HG02798 (cell line): ENCODE results near the gene ALCAM.
"Not testable (repeated sequence)": the region's sequence is repeated elsewhere in the genome, so short reads cannot be mapped to it uniquely, and the experiment has no call there.

Source experiments
- ATAC-seq: cut with Tn5 transposase; IDR thresholded peaks from one replicate; pipeline ENCODE4 v1.9.1; 2021; ENCODE audit warnings: mild to moderate bottlenecking; ENCODE audit not compliant: unreplicated experiment, poor library complexity

Gene ALCAM

GRCh38 chr3:105561876-105562275 is 195.2 kb downstream of the ALCAM start:
- ATAC-seq = no peak

GRCh38 chr3:105564546-105565288 is 198.0 kb downstream of the ALCAM start:
- ATAC-seq = no peak

GRCh38 chr3:105571005-105571404 is 204.3 kb downstream of the ALCAM start:
- ATAC-seq = no peak

GRCh38 chr3:105572501-105572900 is 205.8 kb downstream of the ALCAM start:
- no peak for ATAC-seq

GRCh38 chr3:105579439-105579838 is 212.7 kb downstream of the ALCAM start:
- ATAC-seq = no peak

- ATAC-seq = no peak
Measured at GRCh38 chr3:105580296-105580965, 213.7 kb downstream of the ALCAM start.

- no peak for ATAC-seq
Measured at GRCh38 chr3:105582015-105582414, 215.3 kb downstream of the ALCAM start.

GRCh38 chr3:105584003-105584790 is 217.5 kb downstream of the ALCAM start:
- peak; percentile 38 for ATAC-seq

GRCh38 chr3:105593315-105593714 is 226.6 kb downstream of the ALCAM start:
- ATAC-seq = no peak

GRCh38 chr3:105594219-105594618 is 227.5 kb downstream of the ALCAM start:
- no peak for ATAC-seq

GRCh38 chr3:105598042-105598796 is 231.5 kb downstream of the ALCAM start:
- no peak for ATAC-seq

GRCh38 chr3:105599350-105599749 is 232.6 kb downstream of the ALCAM start:
- ATAC-seq = no peak

GRCh38 chr3:105601756-105602155 is 235.0 kb downstream of the ALCAM start:
- not testable (repeated sequence) for ATAC-seq

GRCh38 chr3:105602286-105602685 is 235.6 kb downstream of the ALCAM start:
- ATAC-seq = not testable (repeated sequence)

- ATAC-seq = not testable (repeated sequence)
Measured at GRCh38 chr3:105603516-105603915, 236.8 kb downstream of the ALCAM start.

- no peak for ATAC-seq
Measured at GRCh38 chr3:105606016-105606415, 239.3 kb downstream of the ALCAM start.

- no peak for ATAC-seq
Measured at GRCh38 chr3:105608623-105609022, 241.9 kb downstream of the ALCAM start.

- no peak for ATAC-seq
Measured at GRCh38 chr3:105610473-105610872, 243.8 kb downstream of the ALCAM start.

- ATAC-seq = no peak
Measured at GRCh38 chr3:105611304-105612192, 244.8 kb downstream of the ALCAM start.
